HL-60 (cell line): ENCODE measurements around the gene IL36B.

Experiments used
- SPI1 ChIP-seq: IDR thresholded peaks from 2 replicates; pipeline ENCODE4 v1.6.1; 2012; ENCODE audit warnings: low read depth, mild to moderate bottlenecking, borderline replicate concordance
- TF ChIP-seq, protein P1 (sequence below): IDR thresholded peaks from one replicate; pipeline ENCODE4 v1.5.1; 2011; ENCODE audit warnings: low read length, control low read depth, inconsistent platforms; ENCODE audit not compliant: insufficient read depth

DNA sequence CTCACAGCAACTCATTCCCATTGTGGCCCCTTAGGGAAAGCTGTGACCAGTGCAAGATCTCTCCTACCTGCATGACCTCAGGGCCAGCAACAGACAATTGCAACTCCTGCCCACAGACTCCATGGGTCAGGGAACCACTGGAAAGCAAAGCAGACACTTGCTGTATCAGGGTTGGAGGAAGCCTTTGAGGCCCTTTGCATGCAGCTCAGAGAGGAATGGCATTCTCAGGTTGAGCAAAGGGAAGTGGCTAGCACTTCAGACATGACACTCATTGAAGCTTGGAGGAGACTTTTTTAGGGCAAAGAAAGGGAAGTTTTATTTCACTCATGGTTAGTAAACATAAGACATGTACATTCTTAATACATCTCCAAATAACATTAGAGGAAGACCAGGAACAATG is 37.2 kb upstream of the IL36B start:
- TF ChIP-seq, protein P1, sequence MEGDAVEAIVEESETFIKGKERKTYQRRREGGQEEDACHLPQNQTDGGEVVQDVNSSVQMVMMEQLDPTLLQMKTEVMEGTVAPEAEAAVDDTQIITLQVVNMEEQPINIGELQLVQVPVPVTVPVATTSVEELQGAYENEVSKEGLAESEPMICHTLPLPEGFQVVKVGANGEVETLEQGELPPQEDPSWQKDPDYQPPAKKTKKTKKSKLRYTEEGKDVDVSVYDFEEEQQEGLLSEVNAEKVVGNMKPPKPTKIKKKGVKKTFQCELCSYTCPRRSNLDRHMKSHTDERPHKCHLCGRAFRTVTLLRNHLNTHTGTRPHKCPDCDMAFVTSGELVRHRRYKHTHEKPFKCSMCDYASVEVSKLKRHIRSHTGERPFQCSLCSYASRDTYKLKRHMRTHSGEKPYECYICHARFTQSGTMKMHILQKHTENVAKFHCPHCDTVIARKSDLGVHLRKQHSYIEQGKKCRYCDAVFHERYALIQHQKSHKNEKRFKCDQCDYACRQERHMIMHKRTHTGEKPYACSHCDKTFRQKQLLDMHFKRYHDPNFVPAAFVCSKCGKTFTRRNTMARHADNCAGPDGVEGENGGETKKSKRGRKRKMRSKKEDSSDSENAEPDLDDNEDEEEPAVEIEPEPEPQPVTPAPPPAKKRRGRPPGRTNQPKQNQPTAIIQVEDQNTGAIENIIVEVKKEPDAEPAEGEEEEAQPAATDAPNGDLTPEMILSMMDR: no peak
- TF ChIP-seq SPI1: peak; percentile 74; the same call in 1 of the 2 replicates
